ENCODE results near the gene PRRT3. TPM values are rescaled to one million over a fixed set of nuclear protein-coding genes. Genes with fewer than 3 reads are reported as not detected.
A peak's percentile ranks its signal among the peaks of the same experiment; 100 is the strongest.

The PRRT3 gene
- total RNA-seq, 1 experiment from 2014 or later: 1.6 TPM

- Mint-ChIP-seq H3K36me3 (ENCODE audit: insufficient read depth, unreplicated experiment) (peaks cover 36% of the 10 kb centered on the region), H3K4me1 (ENCODE audit: low read depth, unreplicated experiment) (peaks cover 15% of the 10 kb centered on the region), H3K4me3 (ENCODE audit: low read depth, unreplicated experiment) (peak overlapping the region; percentile 93), H3K27me3 (ENCODE audit: unreplicated experiment) (no peaks in the 10 kb centered on the region), H3K9me3 (ENCODE audit: low read depth, unreplicated experiment) (no peaks in the 10 kb centered on the region), H3K27ac (ENCODE audit: unreplicated experiment) (peak overlapping the region; percentile 95)
- DNase-seq: peak; percentile 84
- no TSS peak for BruUV-seq (replicated peaks)
- peak; percentile 38 for TF ChIP-seq CTCF (IDR thresholded peaks at IDR 0.05; ENCODE audit: unreplicated experiment)
- CTCF ChIA-PET: interaction anchor here (0.5 to 1.9 kb wide), 13 partner anchors 8 to 1135 kb away, joined by 3 to 20 read pairs (median 3); partner anchors contain the start of genes IL17RC and SEC13
- intact Hi-C loops (cut with micrococcal nuclease; ENCODE audit: unreplicated experiment): loop anchor here (2.0 to 5.0 kb wide), 2 partner anchors 34 to 86 kb away; no protein-coding TSS in a partner anchor
Measured at GRCh38 chr3:9932843-9933560, 19.2 kb downstream of the PRRT3 start.

- Mint-ChIP-seq H3K27me3 (ENCODE audit: unreplicated experiment) (no peaks in the 10 kb centered on the region), H3K36me3 (ENCODE audit: insufficient read depth, unreplicated experiment) (peaks cover 36% of the 10 kb centered on the region), H3K4me1 (ENCODE audit: low read depth, unreplicated experiment) (peaks cover 15% of the 10 kb centered on the region), H3K9me3 (ENCODE audit: low read depth, unreplicated experiment) (no peaks in the 10 kb centered on the region), H3K4me3 (ENCODE audit: low read depth, unreplicated experiment) (peak overlapping the region; percentile 93), H3K27ac (ENCODE audit: unreplicated experiment) (peak overlapping the region; percentile 95)
- DNase-seq: no peak
- CTCF ChIA-PET: interaction anchor here (0.6 to 1.9 kb wide), 10 partner anchors 9 to 1134 kb away, joined by 3 to 20 read pairs (median 3); partner anchors contain the start of gene IL17RC
- intact Hi-C loops (cut with micrococcal nuclease; ENCODE audit: unreplicated experiment): loop anchor here (2.0 to 5.0 kb wide), 2 partner anchors 34 to 85 kb away; no protein-coding TSS in a partner anchor
- BruUV-seq (replicated peaks): no TSS peak
- TF ChIP-seq CTCF (IDR thresholded peaks at IDR 0.05; ENCODE audit: unreplicated experiment): no peak
Measured at GRCh38 chr3:9932535-9932842, 19.7 kb downstream of the PRRT3 start.

DNA sequence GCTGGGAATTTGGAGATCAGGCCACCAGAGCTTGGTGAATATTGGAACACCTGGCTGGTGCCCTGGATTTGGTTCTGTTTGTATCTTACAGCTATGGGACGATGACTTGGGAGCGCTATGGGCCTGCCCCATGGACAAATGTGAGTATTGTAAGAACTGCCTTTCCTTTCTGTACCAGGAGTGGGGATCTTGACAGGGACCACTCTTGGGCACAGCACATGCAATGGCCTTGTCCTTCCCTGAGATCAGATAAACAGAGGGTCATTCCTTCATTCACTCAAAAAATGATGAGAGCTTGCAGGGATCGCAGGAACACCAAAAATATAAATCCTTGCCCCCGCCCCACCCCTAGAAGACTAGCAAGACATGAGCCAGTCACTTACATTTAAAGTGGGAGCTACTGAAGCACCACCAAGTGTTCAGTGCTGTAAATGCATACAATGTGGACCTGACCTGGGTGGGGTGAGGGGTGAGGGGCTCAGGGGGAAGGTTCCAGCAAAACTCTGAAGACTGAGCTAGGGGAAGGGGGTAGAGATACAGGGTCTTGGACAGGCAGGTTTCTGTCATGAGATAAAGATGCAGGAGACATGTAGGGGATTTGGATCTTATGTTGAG lies 21.3 kb downstream of the PRRT3 start:
- Mint-ChIP-seq H3K4me1 (ENCODE audit: low read depth, unreplicated experiment) (peaks cover 14% of the 10 kb centered on the region), H3K9me3 (ENCODE audit: low read depth, unreplicated experiment) (no peaks in the 10 kb centered on the region), H3K27me3 (ENCODE audit: unreplicated experiment) (no peaks in the 10 kb centered on the region), H3K36me3 (ENCODE audit: insufficient read depth, unreplicated experiment) (peaks cover 36% of the 10 kb centered on the region), H3K4me3 (ENCODE audit: low read depth, unreplicated experiment) (no peak overlapping the region), H3K27ac (ENCODE audit: unreplicated experiment) (no peak overlapping the region)
- no peak for TF ChIP-seq CTCF (IDR thresholded peaks at IDR 0.05; ENCODE audit: unreplicated experiment)
- BruUV-seq (replicated peaks): no TSS peak
- CTCF ChIA-PET: interaction anchor here (0.6 kb wide), 1 partner anchor 33 kb away, joined by 4 read pairs; no protein-coding TSS in a partner anchor
- no peak for DNase-seq
- intact Hi-C loops (cut with micrococcal nuclease; ENCODE audit: unreplicated experiment): loop anchor here (5.0 kb wide), 1 partner anchor 84 kb away; no protein-coding TSS in a partner anchor

DNA sequence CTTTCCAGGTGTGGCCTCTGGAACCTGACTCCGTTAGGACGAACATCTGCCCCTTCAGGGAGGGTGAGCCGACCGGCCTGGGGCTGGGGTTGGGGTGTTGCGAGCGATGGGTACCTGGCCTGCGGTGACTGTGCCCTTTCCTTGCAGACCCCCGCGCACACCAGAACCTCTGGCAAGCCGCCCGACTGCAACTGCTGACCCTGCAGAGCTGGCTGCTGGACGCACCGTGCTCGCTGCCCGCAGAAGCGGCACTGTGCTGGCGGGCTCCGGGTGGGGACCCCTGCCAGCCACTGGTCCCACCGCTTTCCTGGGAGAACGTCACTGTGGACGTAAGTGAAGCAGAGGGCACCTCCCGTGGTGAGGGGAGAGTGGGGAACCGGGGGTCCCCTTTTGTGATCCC lies 24.1 kb downstream of the PRRT3 start:
- Mint-ChIP-seq H3K9me3 (ENCODE audit: low read depth, unreplicated experiment) (no peaks in the 10 kb centered on the region), H3K27me3 (ENCODE audit: unreplicated experiment) (no peaks in the 10 kb centered on the region), H3K36me3 (ENCODE audit: insufficient read depth, unreplicated experiment) (peaks cover 10% of the 10 kb centered on the region), H3K27ac (ENCODE audit: unreplicated experiment) (no peak overlapping the region), H3K4me3 (ENCODE audit: low read depth, unreplicated experiment) (no peak overlapping the region), H3K4me1 (ENCODE audit: low read depth, unreplicated experiment) (no peaks in the 10 kb centered on the region)
- DNase-seq: no peak
- TF ChIP-seq CTCF (IDR thresholded peaks at IDR 0.05; ENCODE audit: unreplicated experiment): no peak
- intact Hi-C loops (cut with micrococcal nuclease; ENCODE audit: unreplicated experiment): no loop called here
- BruUV-seq (replicated peaks): no TSS peak
- CTCF ChIA-PET: no interaction called here

All from Calu3 (cell line).